IPS DF 6.9 (cell line): Measurements from ENCODE around the gene POLD3.

Experiments used
- DNase-seq: peaks from one replicate; pipeline ENCODE4 v3.0.0-alpha.2; 2013; ENCODE audit warnings: low read depth, low spot score
- H3K27ac ChIP-seq: one replicate; pipeline ENCODE4 v1.5.1; 2013; ENCODE audit warnings: low read length, control low read depth
- H3K27me3 ChIP-seq: 2 replicates; pipeline ENCODE4 v1.6.1; 2013; ENCODE audit warnings: mild to moderate bottlenecking, low read length; ENCODE audit not compliant: control insufficient read depth, insufficient read depth
- H3K36me3 ChIP-seq: 2 replicates; pipeline ENCODE4 v1.6.1; 2013; ENCODE audit warnings: low read length; ENCODE audit not compliant: control insufficient read depth, insufficient read depth
- H3K4me1 ChIP-seq: 2 replicates; pipeline ENCODE4 v1.6.1; 2013; ENCODE audit warnings: low read length; ENCODE audit not compliant: control insufficient read depth, insufficient read depth
- H3K4me3 ChIP-seq: 2 replicates; pipeline ENCODE4 v1.5.1; 2013; ENCODE audit warnings: mild to moderate bottlenecking, low read length
- H3K9me3 ChIP-seq: 2 replicates; pipeline ENCODE4 v1.6.1; 2013; ENCODE audit warnings: low read length, inconsistent platforms; ENCODE audit not compliant: control insufficient read depth, insufficient read depth
- WGBS: extraction: QIAGEN DNeasy Blood & Tissue Kit; methylation state at CpG from one replicate; pipeline ENCODE4 v1.1.7; 2013; ENCODE audit warnings: mixed read lengths, missing lambda C conversion rate; ENCODE audit not compliant: insufficient read length, insufficient coverage; 5-methylcytosine and 5-hydroxymethylcytosine counted together

POLD3 gene

GRCh38 chr11:74612877-74613276, 20.5 kb downstream of the POLD3 start:
- DNase-seq = no peak
- WGBS = no CpG with 5 or more reads among the region's 3 CpGs
- no peak overlapping the region for H3K4me3 ChIP-seq
- H3K27me3 ChIP-seq = no peaks in the 10 kb centered on the region
- H3K9me3 ChIP-seq = no peaks in the 10 kb centered on the region
- no peak overlapping the region for H3K27ac ChIP-seq
- peaks cover 8% of the 10 kb centered on the region; the same call in 1 of the 2 replicates for H3K36me3 ChIP-seq
- H3K4me1 ChIP-seq = no peaks in the 10 kb centered on the region

- no peaks in the 10 kb centered on the region for H3K27me3 ChIP-seq
- no peak overlapping the region for H3K4me3 ChIP-seq
- H3K36me3 ChIP-seq = peaks cover 8% of the 10 kb centered on the region; the same call in 1 of the 2 replicates
- no peaks in the 10 kb centered on the region for H3K4me1 ChIP-seq
- no peak for DNase-seq
- no peak overlapping the region for H3K27ac ChIP-seq
- WGBS = no CpG with 5 or more reads among the region's 1 CpG
- no peaks in the 10 kb centered on the region for H3K9me3 ChIP-seq
These were observed 22.9 kb downstream of the POLD3 start for GRCh38 chr11:74615311-74615710.

- Histone ChIP-seq H3K4me3 (no peak overlapping the region), H3K27ac (no peak overlapping the region), H3K4me1 (no peaks in the 10 kb centered on the region), H3K36me3 (peaks cover 8% of the 10 kb centered on the region; the same call in 1 of the 2 replicates), H3K27me3 (no peaks in the 10 kb centered on the region), H3K9me3 (no peaks in the 10 kb centered on the region)
- no peak for DNase-seq
- no CpG with 5 or more reads among the region's 3 CpGs for WGBS
These were observed 23.6 kb downstream of the POLD3 start for GRCh38 chr11:74615988-74616387.

- Histone ChIP-seq H3K36me3 (no peaks in the 10 kb centered on the region), H3K4me1 (no peaks in the 10 kb centered on the region), H3K27ac (no peak overlapping the region), H3K9me3 (no peaks in the 10 kb centered on the region), H3K27me3 (no peaks in the 10 kb centered on the region), H3K4me3 (no peak overlapping the region)
- no peak for DNase-seq
- no CpG with 5 or more reads among the region's 2 CpGs for WGBS
These were observed 28.1 kb downstream of the POLD3 start for GRCh38 chr11:74620531-74620930.

GRCh38 chr11:74626130-74626529, 33.7 kb downstream of the POLD3 start:
- H3K4me3 ChIP-seq = no peak overlapping the region
- H3K36me3 ChIP-seq = no peaks in the 10 kb centered on the region; the same call in 1 of the 2 replicates
- no CpG with 5 or more reads among the region's 4 CpGs for WGBS
- H3K4me1 ChIP-seq = no peaks in the 10 kb centered on the region
- no peak overlapping the region for H3K27ac ChIP-seq
- no peaks in the 10 kb centered on the region for H3K27me3 ChIP-seq
- DNase-seq = no peak
- H3K9me3 ChIP-seq = no peaks in the 10 kb centered on the region

- DNase-seq = no peak
- Histone ChIP-seq H3K36me3 (no peaks in the 10 kb centered on the region; the same call in 1 of the 2 replicates), H3K9me3 (no peaks in the 10 kb centered on the region), H3K4me1 (no peaks in the 10 kb centered on the region), H3K27ac (no peak overlapping the region), H3K27me3 (no peaks in the 10 kb centered on the region), H3K4me3 (no peak overlapping the region)
- no CpG with 5 or more reads among the region's 5 CpGs for WGBS
These were observed 34.2 kb downstream of the POLD3 start for GRCh38 chr11:74626604-74627003.

- no peaks in the 10 kb centered on the region for H3K9me3 ChIP-seq
- H3K4me1 ChIP-seq = no peaks in the 10 kb centered on the region
- WGBS = no CpG with 5 or more reads among the region's 3 CpGs
- no peak for DNase-seq
- no peak overlapping the region for H3K4me3 ChIP-seq
- H3K36me3 ChIP-seq = no peaks in the 10 kb centered on the region; the same call in 1 of the 2 replicates
- no peaks in the 10 kb centered on the region for H3K27me3 ChIP-seq
- no peak overlapping the region for H3K27ac ChIP-seq
These were observed 35.0 kb downstream of the POLD3 start for GRCh38 chr11:74627381-74627780.

GRCh38 chr11:74630043-74630442, 37.7 kb downstream of the POLD3 start:
- no peak for DNase-seq
- H3K27me3 ChIP-seq = no peaks in the 10 kb centered on the region
- no peak overlapping the region for H3K27ac ChIP-seq
- WGBS = no CpG with 5 or more reads among the region's 2 CpGs
- H3K4me1 ChIP-seq = no peaks in the 10 kb centered on the region
- H3K9me3 ChIP-seq = no peaks in the 10 kb centered on the region
- H3K36me3 ChIP-seq = peaks cover 5% of the 10 kb centered on the region; the same call in 1 of the 2 replicates
- no peak overlapping the region for H3K4me3 ChIP-seq

GRCh38 chr11:74633406-74634393, 41.3 kb downstream of the POLD3 start:
- WGBS = no CpG with 5 or more reads among the region's 5 CpGs
- Histone ChIP-seq H3K36me3 (peaks cover 5% of the 10 kb centered on the region; the same call in 1 of the 2 replicates), H3K4me3 (no peak overlapping the region), H3K27ac (no peak overlapping the region), H3K4me1 (no peaks in the 10 kb centered on the region), H3K27me3 (no peaks in the 10 kb centered on the region), H3K9me3 (no peaks in the 10 kb centered on the region)
- DNase-seq = no peak

- DNase-seq = no peak
- WGBS = no CpG with 5 or more reads among the region's 4 CpGs
- Histone ChIP-seq H3K9me3 (no peaks in the 10 kb centered on the region), H3K27ac (no peak overlapping the region), H3K36me3 (peaks cover 5% of the 10 kb centered on the region; the same call in 1 of the 2 replicates), H3K4me1 (no peaks in the 10 kb centered on the region), H3K4me3 (no peak overlapping the region), H3K27me3 (no peaks in the 10 kb centered on the region)
These were observed 42.2 kb downstream of the POLD3 start for GRCh38 chr11:74634537-74634936.
